ENCODE data around the gene GBA2.

GBA2 gene

GRCh38 chr9:35736201-35736633 lies 12.8 kb downstream of the GBA2 start:
- FAIRE-seq: no peak

GRCh38 chr9:35734096-35734495 lies 14.9 kb downstream of the GBA2 start:
- FAIRE-seq: no peak

GRCh38 chr9:35732800-35733541 lies 16.1 kb downstream of the GBA2 start:
- no peak for FAIRE-seq

- FAIRE-seq: peak; percentile 33
Observed at GRCh38 chr9:35732185-35732799, 16.7 kb downstream of the GBA2 start, which contains the start of the genes CREB3 and TLN1. Gene CREB3 (plus strand): TSS chr9:35732666. CDS start chr9:35732773, 107 bp downstream. Gene TLN1 (minus strand): TSS chr9:35732195. CDS start chr9:35725694, 6,501 bp downstream.

- FAIRE-seq: no peak
Observed at GRCh38 chr9:35731415-35732184, 17.4 kb downstream of the GBA2 start.

GRCh38 chr9:35730486-35730854 lies 18.6 kb downstream of the GBA2 start:
- no peak for FAIRE-seq

GRCh38 chr9:35729700-35730485 lies 19.1 kb downstream of the GBA2 start:
- no peak for FAIRE-seq

GRCh38 chr9:35729101-35729500 lies 19.9 kb downstream of the GBA2 start:
- FAIRE-seq: no peak

- no peak for FAIRE-seq
Observed at GRCh38 chr9:35728041-35728971, 20.7 kb downstream of the GBA2 start.

GRCh38 chr9:35727676-35728040 lies 21.4 kb downstream of the GBA2 start:
- no peak for FAIRE-seq

- no peak for FAIRE-seq
Observed at GRCh38 chr9:35726931-35727330, 22.1 kb downstream of the GBA2 start.

GRCh38 chr9:35725362-35725761 lies 23.7 kb downstream of the GBA2 start:
- no peak for FAIRE-seq

GRCh38 chr9:35723908-35724307 lies 25.1 kb downstream of the GBA2 start:
- no peak for FAIRE-seq

GRCh38 chr9:35723426-35723825 lies 25.6 kb downstream of the GBA2 start:
- no peak for FAIRE-seq

- no peak for FAIRE-seq
Observed at GRCh38 chr9:35719546-35719945, 29.5 kb downstream of the GBA2 start.

GRCh38 chr9:35718721-35719511 lies 30.1 kb downstream of the GBA2 start:
- FAIRE-seq: no peak

- FAIRE-seq: no peak
Observed at GRCh38 chr9:35717132-35717870, 31.7 kb downstream of the GBA2 start.

- FAIRE-seq: no peak
Observed at GRCh38 chr9:35716230-35716629, 32.8 kb downstream of the GBA2 start.

- no peak for FAIRE-seq
Observed at GRCh38 chr9:35714579-35715252, 34.3 kb downstream of the GBA2 start.

Measured in colon (tissue), 2 donors.